NB4 (cell line): Measurements from ENCODE around the gene RASGRP2.

ENCODE experiments used
- MYC ChIP-seq: IDR thresholded peaks from 2 replicates; pipeline ENCODE4 v1.6.1; 2011; ENCODE audit warnings: low read depth, low read length
- POLR2A ChIP-seq: IDR thresholded peaks from 2 replicates; pipeline ENCODE4 v1.6.1; 2011; ENCODE audit warnings: mild to moderate bottlenecking; ENCODE audit not compliant: insufficient read length; ENCODE audit errors: extremely low read depth
- TF ChIP-seq, protein P1 (sequence below): IDR thresholded peaks from one replicate; pipeline ENCODE4 v1.5.1; 2012; ENCODE audit warnings: low read depth, low read length
- TF ChIP-seq, protein P2 (sequence below): IDR thresholded peaks from 2 replicates; pipeline ENCODE4 v1.6.1; 2011; ENCODE audit warnings: low read depth, low read length

DNA sequence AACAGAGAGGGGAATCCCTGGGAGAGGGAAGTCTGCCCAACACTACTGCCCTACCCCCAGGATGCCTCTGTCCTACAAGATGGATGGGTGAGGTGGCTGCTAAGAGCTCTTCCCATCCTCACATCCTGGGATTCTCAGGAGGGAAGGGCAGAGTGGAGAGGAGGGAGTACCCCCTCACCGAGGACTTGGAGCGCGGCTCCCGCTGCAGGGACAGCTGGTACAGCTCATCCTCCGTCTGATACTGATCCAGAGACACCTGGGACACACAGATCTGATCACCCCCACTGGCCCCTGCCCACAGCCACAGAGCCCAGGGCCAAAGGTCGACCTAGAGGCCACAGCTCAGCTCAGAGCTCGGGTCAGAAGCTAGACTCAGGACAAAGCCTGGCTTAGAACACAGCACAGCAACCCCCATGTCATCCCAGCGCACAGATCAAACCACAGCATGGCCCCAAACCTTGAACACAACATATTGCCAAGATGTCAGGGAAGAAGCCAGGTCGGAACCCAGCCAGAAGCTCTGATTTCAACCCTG lies 8.2 kb downstream of the RASGRP2 start:
- TF ChIP-seq, protein P1, sequence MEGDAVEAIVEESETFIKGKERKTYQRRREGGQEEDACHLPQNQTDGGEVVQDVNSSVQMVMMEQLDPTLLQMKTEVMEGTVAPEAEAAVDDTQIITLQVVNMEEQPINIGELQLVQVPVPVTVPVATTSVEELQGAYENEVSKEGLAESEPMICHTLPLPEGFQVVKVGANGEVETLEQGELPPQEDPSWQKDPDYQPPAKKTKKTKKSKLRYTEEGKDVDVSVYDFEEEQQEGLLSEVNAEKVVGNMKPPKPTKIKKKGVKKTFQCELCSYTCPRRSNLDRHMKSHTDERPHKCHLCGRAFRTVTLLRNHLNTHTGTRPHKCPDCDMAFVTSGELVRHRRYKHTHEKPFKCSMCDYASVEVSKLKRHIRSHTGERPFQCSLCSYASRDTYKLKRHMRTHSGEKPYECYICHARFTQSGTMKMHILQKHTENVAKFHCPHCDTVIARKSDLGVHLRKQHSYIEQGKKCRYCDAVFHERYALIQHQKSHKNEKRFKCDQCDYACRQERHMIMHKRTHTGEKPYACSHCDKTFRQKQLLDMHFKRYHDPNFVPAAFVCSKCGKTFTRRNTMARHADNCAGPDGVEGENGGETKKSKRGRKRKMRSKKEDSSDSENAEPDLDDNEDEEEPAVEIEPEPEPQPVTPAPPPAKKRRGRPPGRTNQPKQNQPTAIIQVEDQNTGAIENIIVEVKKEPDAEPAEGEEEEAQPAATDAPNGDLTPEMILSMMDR: no peak
- TF ChIP-seq, protein P2, sequence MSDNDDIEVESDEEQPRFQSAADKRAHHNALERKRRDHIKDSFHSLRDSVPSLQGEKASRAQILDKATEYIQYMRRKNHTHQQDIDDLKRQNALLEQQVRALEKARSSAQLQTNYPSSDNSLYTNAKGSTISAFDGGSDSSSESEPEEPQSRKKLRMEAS: no peak
- TF ChIP-seq POLR2A (no peak), MYC (no peak)
